Renal cortical epithelial cell (primary cell): ENCODE results near the gene FCER1G. TPM values are rescaled to one million over a fixed set of nuclear protein-coding genes. Genes with fewer than 3 reads are reported as not detected.

ENCODE experiments used
- DNase-seq: peaks from one replicate; pipeline ENCODE4 v3.0.0-alpha.2; 2011; ENCODE audit warnings: low read depth
- total RNA-seq: library from RNA; depleted of rRNA; stranded (reverse); fragments of >200 nt; gene quantifications from 2 replicates; pipeline ENCODE4 v1.2.3, GENCODE V29; 2014

The FCER1G gene
- not detected in 2 replicates for total RNA-seq

- DNase-seq: no peak
Measured at GRCh38 chr1:161215076-161215475, at the start of gene FCER1G. FCER1G (plus strand) TSS chr1:161215295; CDS start chr1:161215322, 27 bp downstream.

- DNase-seq: peak; percentile 98
Measured at GRCh38 chr1:161165742-161166668, 49.1 kb upstream of the FCER1G start, which contains the start of gene PPOX. PPOX (plus strand) TSS chr1:161166426; CDS start chr1:161166848, 422 bp downstream.

- DNase-seq: no peak
Measured at GRCh38 chr1:161166669-161167548, 48.2 kb upstream of the FCER1G start.

GRCh38 chr1:161168906-161169305 lies 46.2 kb upstream of the FCER1G start:
- DNase-seq: no peak

- DNase-seq: no peak
Measured at GRCh38 chr1:161171191-161171590, 43.9 kb upstream of the FCER1G start.

GRCh38 chr1:161171696-161172095 lies 43.4 kb upstream of the FCER1G start:
- no peak for DNase-seq

GRCh38 chr1:161172349-161172748 lies 42.7 kb upstream of the FCER1G start:
- no peak for DNase-seq

GRCh38 chr1:161172776-161173376 lies 42.2 kb upstream of the FCER1G start:
- no peak for DNase-seq

- DNase-seq: no peak
Measured at GRCh38 chr1:161173711-161174110, 41.4 kb upstream of the FCER1G start.

GRCh38 chr1:161174911-161175310 lies 40.2 kb upstream of the FCER1G start:
- DNase-seq: no peak

GRCh38 chr1:161175771-161176453 lies 39.2 kb upstream of the FCER1G start:
- no peak for DNase-seq

GRCh38 chr1:161176468-161177111 lies 38.5 kb upstream of the FCER1G start:
- no peak for DNase-seq

GRCh38 chr1:161177112-161177935 lies 37.8 kb upstream of the FCER1G start, which contains the start of gene B4GALT3:
B4GALT3 (minus strand) TSS chr1:161177507; CDS start chr1:161176060, 1,447 bp downstream.
- DNase-seq: peak; percentile 41

- DNase-seq: no peak
Measured at GRCh38 chr1:161177936-161178244, 37.2 kb upstream of the FCER1G start.

- DNase-seq: no peak
Measured at GRCh38 chr1:161179698-161180097, 35.4 kb upstream of the FCER1G start.

GRCh38 chr1:161180639-161181038 lies 34.5 kb upstream of the FCER1G start:
- DNase-seq: no peak

GRCh38 chr1:161182214-161182613 lies 32.9 kb upstream of the FCER1G start:
- peak; percentile 40 for DNase-seq

- no peak for DNase-seq
Measured at GRCh38 chr1:161185282-161185682, 29.8 kb upstream of the FCER1G start.

GRCh38 chr1:161185732-161186311 lies 29.3 kb upstream of the FCER1G start:
- no peak for DNase-seq

GRCh38 chr1:161187311-161187710 lies 27.8 kb upstream of the FCER1G start:
- DNase-seq: no peak
